ENCODE measurements around the gene FAM199X. TPM values are rescaled to one million over a fixed set of nuclear protein-coding genes. Genes with fewer than 3 reads are reported as not detected.

The FAM199X gene
- total and polyA plus RNA-seq, 2 of the 8 experiments (the other 6 are each of a cell fraction or from before 2014, with no cell fraction given): 3.1 to 14.9 TPM

DNA sequence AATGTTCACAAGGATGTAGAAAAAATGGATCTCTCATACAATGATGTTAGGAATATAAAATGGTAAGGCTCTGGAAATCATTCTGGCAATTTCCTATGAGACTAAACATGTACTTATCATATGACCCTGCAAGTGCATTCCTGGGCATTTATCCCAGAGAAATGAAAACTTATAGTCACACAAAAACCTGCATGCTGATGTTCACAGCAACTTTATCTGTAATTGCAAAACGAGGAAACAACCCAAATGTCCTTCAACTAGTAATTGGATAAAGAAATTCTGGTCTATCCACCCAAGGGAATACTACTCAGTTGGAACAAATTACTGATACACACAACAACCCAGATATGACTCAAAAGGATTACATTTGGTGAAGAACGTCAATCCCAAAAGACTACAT lies 39.4 kb upstream of the FAM199X start (continued):
- no peak for TF ChIP-seq FOSL1 (IDR thresholded peaks at IDR 0.05; ENCODE audit: insufficient read depth, low read depth, low read length)
- no peak for TF ChIP-seq RXRA (IDR thresholded peaks at IDR 0.05; ENCODE audit: insufficient read depth, low read depth, low read length)
- TF ChIP-seq JUND (IDR thresholded peaks at IDR 0.05; ENCODE audit: low read length): no peak
- TF ChIP-seq BACH1 (IDR thresholded peaks at IDR 0.05; ENCODE audit: low read length): no peak

Data from H1 (cell line).